Neuronal stem cell (in vitro differentiated cells): Measurements from ENCODE around the gene STK39.

Source experiments
- DNase-seq: peaks from one replicate; pipeline ENCODE4 v3.0.0-alpha.2; 2013; ENCODE audit warnings: low spot score
- H2AFZ ChIP-seq: one replicate; pipeline ENCODE4 v1.6.1; 2013; ENCODE audit warnings: mild to moderate bottlenecking, low read length, inconsistent platforms
- H2AK5ac ChIP-seq: 2 replicates; pipeline ENCODE4 v1.6.1; 2013; ENCODE audit warnings: low read depth, mild to moderate bottlenecking, inconsistent platforms, low read length, moderate library complexity, mixed read lengths
- H2BK120ac ChIP-seq: 2 replicates; pipeline ENCODE4 v1.6.1; 2013; ENCODE audit warnings: low read depth, mild to moderate bottlenecking, inconsistent platforms, low read length, moderate library complexity, mixed read lengths
- H2BK12ac ChIP-seq: one replicate; pipeline ENCODE4 v1.6.1; 2013; ENCODE audit warnings: low read length, inconsistent platforms
- H2BK15ac ChIP-seq: 2 replicates; pipeline ENCODE4 v1.6.1; 2013; ENCODE audit warnings: mild to moderate bottlenecking, low read length, inconsistent platforms, mixed read lengths
- H2BK5ac ChIP-seq: one replicate; pipeline ENCODE4 v1.6.1; 2013; ENCODE audit warnings: inconsistent platforms, mild to moderate bottlenecking, low read length, moderate library complexity
- H3K14ac ChIP-seq: one replicate; pipeline ENCODE4 v1.6.1; 2013; ENCODE audit warnings: low read length, inconsistent platforms
- H3K18ac ChIP-seq: 2 replicates; pipeline ENCODE4 v1.6.1; 2013; ENCODE audit warnings: low read length, inconsistent platforms
- H3K23ac ChIP-seq: 2 replicates; pipeline ENCODE4 v1.6.1; 2013; ENCODE audit warnings: low read depth, mild to moderate bottlenecking, mixed read lengths, low read length, inconsistent platforms; ENCODE audit not compliant: poor library complexity
- H3K27ac ChIP-seq: replicated peaks from 3 replicates; pipeline ENCODE4 v1.5.1; 2013; ENCODE audit warnings: low read length, inconsistent platforms
- H3K27me3 ChIP-seq, 3 experiments: 2 replicates each; pipeline ENCODE4 v1.6.1; 2013; ENCODE audit warnings: low read length in 3 of 3, mild to moderate bottlenecking in 2 of 3, inconsistent platforms in 1 of 3, low read depth in 1 of 3, mixed read lengths in 1 of 3, moderate library complexity in 1 of 3; ENCODE audit not compliant: control insufficient read depth in 3 of 3, insufficient read depth in 3 of 3
- H3K36me3 ChIP-seq, 2 donors: replicated peaks in 1 of 2; 2 replicates each; pipeline ENCODE4 v1.6.1; 2013; ENCODE audit warnings: low read length in 2 of 2; ENCODE audit not compliant: control insufficient read depth in 2 of 2, insufficient read depth in 2 of 2
- H3K4ac ChIP-seq: 2 replicates; pipeline ENCODE4 v1.6.1; 2013; ENCODE audit warnings: inconsistent platforms, mild to moderate bottlenecking, low read length, moderate library complexity
- H3K4me1 ChIP-seq, 2 donors: 1 replicate in 1 of 2; 2 replicates in 1 of 2; pipeline ENCODE4 v1.6.1; 2013; ENCODE audit warnings: low read length in 2 of 2, low read depth in 1 of 2; ENCODE audit not compliant: control insufficient read depth in 2 of 2, insufficient read depth in 1 of 2
- H3K4me2 ChIP-seq: one replicate; pipeline ENCODE4 v1.6.1; 2013; ENCODE audit warnings: mild to moderate bottlenecking, low read length, inconsistent platforms; ENCODE audit not compliant: insufficient read depth, poor library complexity, severe bottlenecking
- H3K4me3 ChIP-seq, 2 donors: 2 replicates each; pipeline ENCODE4 v1.5.1; 2013; ENCODE audit warnings: low read length in 2 of 2, mild to moderate bottlenecking in 2 of 2, inconsistent platforms in 1 of 2, moderate library complexity in 1 of 2
- H3K79me1 ChIP-seq: one replicate; pipeline ENCODE4 v1.6.1; 2013; ENCODE audit warnings: low read depth, mild to moderate bottlenecking, inconsistent platforms, low read length, moderate library complexity
- H3K9ac ChIP-seq: one replicate; pipeline ENCODE4 v1.6.1; 2013; ENCODE audit warnings: mild to moderate bottlenecking, low read depth, low read length, inconsistent platforms; ENCODE audit not compliant: poor library complexity
- H3K9me3 ChIP-seq, 2 donors: replicated peaks in 1 of 2; 2 replicates each; pipeline versions ENCODE3 to v1.6.1; 2013; ENCODE audit warnings: low read length in 2 of 2, mild to moderate bottlenecking in 2 of 2, inconsistent platforms in 1 of 2, low read depth in 1 of 2, mixed read lengths in 1 of 2, moderate library complexity in 1 of 2; ENCODE audit not compliant: control insufficient read depth in 2 of 2, insufficient read depth in 1 of 2
- H4K8ac ChIP-seq: one replicate; pipeline ENCODE4 v1.6.1; 2013; ENCODE audit warnings: low read depth, mild to moderate bottlenecking, inconsistent platforms, low read length, moderate library complexity
- H4K91ac ChIP-seq: one replicate; pipeline ENCODE4 v1.6.1; 2013; ENCODE audit warnings: low read length, low read depth, mild to moderate bottlenecking, inconsistent platforms; ENCODE audit not compliant: poor library complexity
- WGBS, 2 donors: extraction: QIAGEN DNeasy Blood & Tissue Kit; methylation state at CpG; one replicate each; pipeline ENCODE4 v1.1.7; 2013; ENCODE audit warnings: missing lambda C conversion rate in 2 of 2, mixed read lengths in 1 of 2; ENCODE audit not compliant: insufficient read length in 2 of 2, insufficient replicate concordance in 1 of 2; ENCODE audit errors: extremely low coverage in 2 of 2; 5-methylcytosine and 5-hydroxymethylcytosine counted together

Gene STK39

GRCh38 chr2:168184681-168185513, 62.5 kb downstream of the STK39 start:
- no CpG with 5 or more reads among the region's 4 CpGs for WGBS, 2 donors
- Histone ChIP-seq H3K9me3 (no peaks in the 10 kb centered on the region), H3K4me1 (peaks cover 0 to 7% of the 10 kb centered on the region in 2 donors)

GRCh38 chr2:168183308-168183997, 63.9 kb downstream of the STK39 start:
- H2AK5ac ChIP-seq, result no peak overlapping the region
- peaks cover 0 to 17% of the 10 kb centered on the region in 2 donors for H3K36me3 ChIP-seq
- WGBS, 2 donors, result no CpG with 5 or more reads among the region's 4 CpGs
- H4K91ac ChIP-seq, result no peak overlapping the region
- H3K4me3 ChIP-seq, result no peak overlapping the region
- H3K4me2 ChIP-seq, result no peak overlapping the region
- no peak overlapping the region for H2BK12ac ChIP-seq
- H3K4me1 ChIP-seq, result peaks cover 0 to 10% of the 10 kb centered on the region in 2 donors
- H3K9me3 ChIP-seq, result no peaks in the 10 kb centered on the region
- H3K4ac ChIP-seq, result no peak overlapping the region
- H3K18ac ChIP-seq, result no peak overlapping the region
- no peaks in the 10 kb centered on the region for H3K27me3 ChIP-seq
- no peak overlapping the region for H3K14ac ChIP-seq
- no peak overlapping the region for H2BK15ac ChIP-seq
- no peak for DNase-seq
- no peak overlapping the region for H3K27ac ChIP-seq
- no peaks in the 10 kb centered on the region for H3K79me1 ChIP-seq
- no peak overlapping the region for H2AFZ ChIP-seq
- H2BK5ac ChIP-seq, result no peak overlapping the region
- no peak overlapping the region for H4K8ac ChIP-seq
- no peak overlapping the region for H3K23ac ChIP-seq
- no peak overlapping the region for H2BK120ac ChIP-seq
- no peak overlapping the region for H3K9ac ChIP-seq

More at GRCh38 chr2:168184681-168185513, 62.5 kb downstream of the STK39 start:
- no peak overlapping the region for H2BK12ac ChIP-seq
- no peak overlapping the region for H2BK5ac ChIP-seq
- no peak overlapping the region for H3K4me3 ChIP-seq
- H4K91ac ChIP-seq, result no peak overlapping the region
- no peak overlapping the region for H4K8ac ChIP-seq
- H3K9ac ChIP-seq, result no peak overlapping the region
- H3K14ac ChIP-seq, result no peak overlapping the region
- no peaks in the 10 kb centered on the region for H3K79me1 ChIP-seq
- no peak overlapping the region for H2AK5ac ChIP-seq
- H3K4ac ChIP-seq, result no peak overlapping the region
- no peak overlapping the region for H2BK120ac ChIP-seq
- no peak overlapping the region for H3K23ac ChIP-seq
- H3K27ac ChIP-seq, result no peak overlapping the region
- no peak overlapping the region for H3K4me2 ChIP-seq
- H3K18ac ChIP-seq, result no peak overlapping the region
- DNase-seq, result no peak
- no peaks in the 10 kb centered on the region for H3K27me3 ChIP-seq
- no peak overlapping the region for H2BK15ac ChIP-seq
- H2AFZ ChIP-seq, result no peak overlapping the region
- H3K36me3 ChIP-seq, result peaks cover 0 to 17% of the 10 kb centered on the region in 2 donors

GRCh38 chr2:168182550-168183249, 64.7 kb downstream of the STK39 start:
- DNase-seq, result no peak
- H3K14ac ChIP-seq, result no peak overlapping the region
- peaks cover 0 to 17% of the 10 kb centered on the region in 2 donors for H3K36me3 ChIP-seq
- no peak overlapping the region for H2AK5ac ChIP-seq
- H3K4me1 ChIP-seq, result peaks cover 4 to 9% of the 10 kb centered on the region in 2 donors
- no peak overlapping the region for H2BK5ac ChIP-seq
- no CpG with 5 or more reads among the region's 5 CpGs for WGBS, 2 donors
- H3K27me3 ChIP-seq, result no peaks in the 10 kb centered on the region
- no peak overlapping the region for H3K27ac ChIP-seq
- no peak overlapping the region for H3K9ac ChIP-seq
- no peak overlapping the region for H4K91ac ChIP-seq
- no peak overlapping the region for H2BK120ac ChIP-seq
- H3K9me3 ChIP-seq, result no peaks in the 10 kb centered on the region
- H2BK15ac ChIP-seq, result no peak overlapping the region
- H3K4ac ChIP-seq, result no peak overlapping the region
- H3K4me2 ChIP-seq, result no peak overlapping the region
- no peak overlapping the region for H2AFZ ChIP-seq
- H3K79me1 ChIP-seq, result no peaks in the 10 kb centered on the region
- H3K4me3 ChIP-seq, result no peak overlapping the region
- no peak overlapping the region for H3K23ac ChIP-seq
- H3K18ac ChIP-seq, result no peak overlapping the region
- no peak overlapping the region for H4K8ac ChIP-seq
- H2BK12ac ChIP-seq, result no peak overlapping the region

GRCh38 chr2:168181825-168182224, 65.6 kb downstream of the STK39 start:
- WGBS, 2 donors, result no CpG with 5 or more reads among the region's 4 CpGs
- H2BK5ac ChIP-seq, result no peak overlapping the region
- H3K4ac ChIP-seq, result no peak overlapping the region

More at GRCh38 chr2:168181825-168182224, 65.6 kb downstream of the STK39 start:
- H3K27me3 ChIP-seq, result no peaks in the 10 kb centered on the region
- H3K9me3 ChIP-seq, result no peaks in the 10 kb centered on the region
- no peak overlapping the region for H3K23ac ChIP-seq
- H2BK120ac ChIP-seq, result no peak overlapping the region
- H3K14ac ChIP-seq, result no peak overlapping the region
- H2AFZ ChIP-seq, result no peak overlapping the region
- H2AK5ac ChIP-seq, result no peak overlapping the region
- no peak for DNase-seq
- no peak overlapping the region for H2BK12ac ChIP-seq
- H3K18ac ChIP-seq, result no peak overlapping the region
- H3K36me3 ChIP-seq, result peaks cover 0 to 17% of the 10 kb centered on the region in 2 donors
- no peak overlapping the region for H3K9ac ChIP-seq
- no peak overlapping the region for H3K4me2 ChIP-seq
- no peak overlapping the region for H3K27ac ChIP-seq
- no peak overlapping the region for H4K91ac ChIP-seq
- no peaks in the 10 kb centered on the region for H3K79me1 ChIP-seq
- H2BK15ac ChIP-seq, result no peak overlapping the region
- H4K8ac ChIP-seq, result no peak overlapping the region
- peaks cover 9% of the 10 kb centered on the region in 2 donors for H3K4me1 ChIP-seq
- H3K4me3 ChIP-seq, result no peak overlapping the region
